GM12873 (cell line): ENCODE data around the gene GSS.

Source experiments
- CTCF ChIP-seq: IDR thresholded peaks from 2 replicates; pipeline ENCODE4 v1.5.1; 2012; ENCODE audit warnings: low read depth, mild to moderate bottlenecking, moderate library complexity, low read length, control low read depth; ENCODE audit not compliant: insufficient read depth; ENCODE audit errors: missing control alignments

Gene GSS

GRCh38 chr20:34915131-34915530 lies 40.5 kb downstream of the GSS start:
- TF ChIP-seq CTCF = no peak

- TF ChIP-seq CTCF = no peak
Observed at GRCh38 chr20:34907616-34908469, 47.8 kb downstream of the GSS start.

GRCh38 chr20:34904202-34904621 lies 51.4 kb downstream of the GSS start:
- TF ChIP-seq CTCF = no peak

- TF ChIP-seq CTCF = no peak
Observed at GRCh38 chr20:34896086-34896621, 59.5 kb downstream of the GSS start.

GRCh38 chr20:34895465-34895864 lies 60.1 kb downstream of the GSS start:
- no peak for TF ChIP-seq CTCF

- no peak for TF ChIP-seq CTCF
Observed at GRCh38 chr20:34894723-34895122, 60.9 kb downstream of the GSS start.

GRCh38 chr20:34892671-34893070 lies 62.9 kb downstream of the GSS start:
- TF ChIP-seq CTCF = no peak
